ENCODE data around the gene PPCDC.

DNA sequence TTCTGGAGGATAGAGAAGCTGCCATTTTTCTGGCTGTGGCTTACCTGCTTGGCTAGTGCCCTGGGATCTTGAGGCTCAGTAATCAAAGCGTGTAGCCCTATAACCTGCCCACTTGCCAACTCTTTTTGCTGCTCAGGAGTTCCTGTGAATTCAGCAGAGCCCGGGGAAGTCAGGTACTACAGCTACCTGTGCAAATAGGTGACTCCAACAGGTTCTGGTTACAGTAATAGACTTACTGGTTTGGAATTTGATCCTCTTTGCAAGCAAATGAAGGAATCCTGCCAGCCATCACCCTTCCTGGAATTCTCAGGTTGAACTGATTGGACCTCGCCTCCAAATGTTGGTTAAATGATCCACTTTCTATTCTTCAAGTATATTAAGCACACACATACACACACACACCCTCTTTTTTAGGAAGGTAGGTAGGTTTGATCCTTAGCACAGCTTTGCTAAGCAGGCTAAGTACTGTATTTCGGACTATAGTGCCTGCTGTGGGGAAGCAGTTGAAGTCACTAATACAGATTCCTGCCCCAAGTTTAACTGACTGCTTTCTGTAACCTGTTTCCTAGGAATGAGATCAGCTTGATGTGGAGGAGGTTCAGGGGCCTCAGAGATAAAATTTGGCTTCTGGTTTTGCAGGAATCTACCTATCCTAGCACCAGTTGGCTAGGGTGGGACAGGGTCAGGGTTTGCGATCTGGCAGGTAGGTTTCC lies 2.3 kb downstream of the PPCDC start:
- TF ChIP-seq, protein P1, sequence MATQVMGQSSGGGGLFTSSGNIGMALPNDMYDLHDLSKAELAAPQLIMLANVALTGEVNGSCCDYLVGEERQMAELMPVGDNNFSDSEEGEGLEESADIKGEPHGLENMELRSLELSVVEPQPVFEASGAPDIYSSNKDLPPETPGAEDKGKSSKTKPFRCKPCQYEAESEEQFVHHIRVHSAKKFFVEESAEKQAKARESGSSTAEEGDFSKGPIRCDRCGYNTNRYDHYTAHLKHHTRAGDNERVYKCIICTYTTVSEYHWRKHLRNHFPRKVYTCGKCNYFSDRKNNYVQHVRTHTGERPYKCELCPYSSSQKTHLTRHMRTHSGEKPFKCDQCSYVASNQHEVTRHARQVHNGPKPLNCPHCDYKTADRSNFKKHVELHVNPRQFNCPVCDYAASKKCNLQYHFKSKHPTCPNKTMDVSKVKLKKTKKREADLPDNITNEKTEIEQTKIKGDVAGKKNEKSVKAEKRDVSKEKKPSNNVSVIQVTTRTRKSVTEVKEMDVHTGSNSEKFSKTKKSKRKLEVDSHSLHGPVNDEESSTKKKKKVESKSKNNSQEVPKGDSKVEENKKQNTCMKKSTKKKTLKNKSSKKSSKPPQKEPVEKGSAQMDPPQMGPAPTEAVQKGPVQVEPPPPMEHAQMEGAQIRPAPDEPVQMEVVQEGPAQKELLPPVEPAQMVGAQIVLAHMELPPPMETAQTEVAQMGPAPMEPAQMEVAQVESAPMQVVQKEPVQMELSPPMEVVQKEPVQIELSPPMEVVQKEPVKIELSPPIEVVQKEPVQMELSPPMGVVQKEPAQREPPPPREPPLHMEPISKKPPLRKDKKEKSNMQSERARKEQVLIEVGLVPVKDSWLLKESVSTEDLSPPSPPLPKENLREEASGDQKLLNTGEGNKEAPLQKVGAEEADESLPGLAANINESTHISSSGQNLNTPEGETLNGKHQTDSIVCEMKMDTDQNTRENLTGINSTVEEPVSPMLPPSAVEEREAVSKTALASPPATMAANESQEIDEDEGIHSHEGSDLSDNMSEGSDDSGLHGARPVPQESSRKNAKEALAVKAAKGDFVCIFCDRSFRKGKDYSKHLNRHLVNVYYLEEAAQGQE (IDR thresholded peaks at IDR 0.05; ENCODE audit: low read depth, low read length) = no peak
- TF ChIP-seq, protein P2, sequence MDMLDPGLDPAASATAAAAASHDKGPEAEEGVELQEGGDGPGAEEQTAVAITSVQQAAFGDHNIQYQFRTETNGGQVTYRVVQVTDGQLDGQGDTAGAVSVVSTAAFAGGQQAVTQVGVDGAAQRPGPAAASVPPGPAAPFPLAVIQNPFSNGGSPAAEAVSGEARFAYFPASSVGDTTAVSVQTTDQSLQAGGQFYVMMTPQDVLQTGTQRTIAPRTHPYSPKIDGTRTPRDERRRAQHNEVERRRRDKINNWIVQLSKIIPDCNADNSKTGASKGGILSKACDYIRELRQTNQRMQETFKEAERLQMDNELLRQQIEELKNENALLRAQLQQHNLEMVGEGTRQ (IDR thresholded peaks at IDR 0.05; ENCODE audit: borderline replicate concordance, low read depth, low read length) = no peak
- TF ChIP-seq EED (IDR thresholded peaks at IDR 0.05; ENCODE audit: low read depth) (no peak), ZNF384 (IDR thresholded peaks at IDR 0.05; ENCODE audit: borderline replicate concordance, low read depth, low read length) (no peak), TCF7 (IDR thresholded peaks at IDR 0.05; ENCODE audit: borderline replicate concordance) (no peak), ZNF207 (IDR thresholded peaks at IDR 0.05; ENCODE audit: borderline replicate concordance) (no peak), POLR2A (IDR thresholded peaks at IDR 0.05; ENCODE audit: low read depth, low read length) (no peak), EZH2 (IDR thresholded peaks at IDR 0.05; ENCODE audit: borderline replicate concordance, control insufficient read depth, low read depth, low read length) (no peak), CEBPB (IDR thresholded peaks at IDR 0.05; ENCODE audit: borderline replicate concordance in 1 of 2, low read depth in 2 of 2, low read length in 2 of 2) (no peak), SMC3 (IDR thresholded peaks at IDR 0.05; ENCODE audit: borderline replicate concordance, low read length) (no peak), STAT3 (IDR thresholded peaks at IDR 0.05; ENCODE audit: low read depth, low read length) (no peak)
- TF ChIP-seq, protein P3, sequence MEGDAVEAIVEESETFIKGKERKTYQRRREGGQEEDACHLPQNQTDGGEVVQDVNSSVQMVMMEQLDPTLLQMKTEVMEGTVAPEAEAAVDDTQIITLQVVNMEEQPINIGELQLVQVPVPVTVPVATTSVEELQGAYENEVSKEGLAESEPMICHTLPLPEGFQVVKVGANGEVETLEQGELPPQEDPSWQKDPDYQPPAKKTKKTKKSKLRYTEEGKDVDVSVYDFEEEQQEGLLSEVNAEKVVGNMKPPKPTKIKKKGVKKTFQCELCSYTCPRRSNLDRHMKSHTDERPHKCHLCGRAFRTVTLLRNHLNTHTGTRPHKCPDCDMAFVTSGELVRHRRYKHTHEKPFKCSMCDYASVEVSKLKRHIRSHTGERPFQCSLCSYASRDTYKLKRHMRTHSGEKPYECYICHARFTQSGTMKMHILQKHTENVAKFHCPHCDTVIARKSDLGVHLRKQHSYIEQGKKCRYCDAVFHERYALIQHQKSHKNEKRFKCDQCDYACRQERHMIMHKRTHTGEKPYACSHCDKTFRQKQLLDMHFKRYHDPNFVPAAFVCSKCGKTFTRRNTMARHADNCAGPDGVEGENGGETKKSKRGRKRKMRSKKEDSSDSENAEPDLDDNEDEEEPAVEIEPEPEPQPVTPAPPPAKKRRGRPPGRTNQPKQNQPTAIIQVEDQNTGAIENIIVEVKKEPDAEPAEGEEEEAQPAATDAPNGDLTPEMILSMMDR (IDR thresholded peaks at IDR 0.05 in 2 of 3, conservative IDR thresholded peaks at IDR 0.05 in 1 of 3; ENCODE audit: control insufficient read depth in 2 of 3, extremely low read depth in 1 of 3, insufficient read depth in 1 of 3, low read depth in 3 of 3, low read length in 3 of 3) = no peak

All from GM12878 (cell line).